Stimulated activated CD4-positive, alpha-beta T cell treated with anti-CD3 and anti-CD28 coated beads, Interleukin-15, amount 100 ng/mL, for 1 hour (primary cell): Measurements from ENCODE around the gene PCDH9.

Source experiments
- DNase-seq, 2 donors: peaks; one replicate each; pipeline ENCODE4 v3.0.0-alpha.2; 2020; ENCODE audit warnings: low read depth in 1 of 2, low spot score in 1 of 2

Gene PCDH9

DNA sequence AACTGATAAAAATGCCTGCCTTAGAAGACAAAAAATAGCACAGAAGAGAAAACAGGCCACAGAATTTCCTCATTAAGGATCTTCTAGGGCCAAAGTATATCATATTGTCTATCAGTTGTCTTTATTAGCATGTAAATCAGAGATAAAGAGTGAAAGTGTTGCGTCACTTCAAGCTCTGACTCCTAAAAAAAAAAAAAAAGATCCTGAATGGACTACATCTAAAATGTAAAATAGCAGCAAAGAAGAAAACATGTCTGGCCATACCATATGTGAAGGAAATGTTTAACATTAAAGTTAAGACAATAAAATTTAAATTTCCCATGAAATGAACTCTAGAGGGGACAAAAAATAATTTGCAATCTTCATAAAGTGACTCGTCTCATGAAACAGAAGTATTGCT is 237.4 kb downstream of the PCDH9 start:
- DNase-seq: no peak

DNA sequence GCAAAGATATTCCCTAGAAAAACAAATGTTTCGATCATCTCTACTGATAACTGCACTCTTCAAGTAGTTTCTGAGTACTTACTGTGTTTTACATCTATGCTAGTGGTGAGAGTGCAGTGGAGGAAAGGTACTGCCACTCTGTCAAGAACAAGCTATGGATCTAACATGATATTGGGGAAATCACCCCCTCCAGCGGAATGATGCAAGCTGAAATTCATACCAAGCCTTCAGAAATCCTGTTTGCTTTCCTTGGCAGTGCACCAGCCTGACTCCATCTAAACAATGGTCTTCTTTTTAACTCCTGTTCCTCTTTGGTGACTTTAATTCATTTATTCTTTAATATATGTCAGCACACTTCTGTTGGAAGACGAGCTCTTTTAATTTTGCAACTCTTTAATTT is 238.0 kb downstream of the PCDH9 start:
- DNase-seq: no peak

DNA sequence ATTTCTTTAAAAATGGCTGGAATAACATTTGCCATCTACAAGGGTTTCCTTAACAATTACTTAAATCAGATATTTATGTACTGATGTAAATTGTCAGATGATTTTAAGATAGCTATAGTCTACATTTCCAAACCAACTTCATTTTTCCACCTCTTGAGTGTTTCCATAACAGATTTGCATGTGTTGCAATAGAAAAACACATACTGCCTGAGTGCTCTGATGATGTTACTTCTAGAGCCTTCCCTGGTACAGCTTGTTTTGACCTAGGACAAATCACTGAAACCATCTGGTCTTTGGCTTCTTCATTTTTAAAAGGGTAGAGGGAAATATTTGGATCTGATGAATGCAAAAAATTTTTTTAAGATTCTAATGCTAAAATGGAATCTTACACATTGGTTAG is 245.9 kb downstream of the PCDH9 start:
- DNase-seq: no peak

DNA sequence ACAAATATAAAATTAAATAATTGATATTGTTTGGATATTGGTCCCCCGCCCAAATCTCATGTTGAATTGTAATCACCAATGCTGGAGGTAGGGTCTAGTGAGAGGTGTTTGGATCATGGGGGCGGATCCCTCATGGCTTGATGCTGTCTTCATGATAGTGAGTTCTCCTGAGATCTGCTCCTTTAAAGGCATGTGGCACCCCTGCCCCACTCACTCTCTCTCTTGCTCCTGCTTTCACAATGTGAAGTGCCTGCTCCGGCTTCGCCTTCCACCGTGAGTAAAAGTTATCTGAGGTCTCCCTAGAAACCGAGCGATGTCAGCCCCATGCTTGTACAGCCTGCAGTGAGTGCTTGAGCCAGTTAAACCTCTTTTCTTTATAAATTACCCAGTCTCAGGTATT is 248.2 kb downstream of the PCDH9 start:
- no peak for DNase-seq

DNA sequence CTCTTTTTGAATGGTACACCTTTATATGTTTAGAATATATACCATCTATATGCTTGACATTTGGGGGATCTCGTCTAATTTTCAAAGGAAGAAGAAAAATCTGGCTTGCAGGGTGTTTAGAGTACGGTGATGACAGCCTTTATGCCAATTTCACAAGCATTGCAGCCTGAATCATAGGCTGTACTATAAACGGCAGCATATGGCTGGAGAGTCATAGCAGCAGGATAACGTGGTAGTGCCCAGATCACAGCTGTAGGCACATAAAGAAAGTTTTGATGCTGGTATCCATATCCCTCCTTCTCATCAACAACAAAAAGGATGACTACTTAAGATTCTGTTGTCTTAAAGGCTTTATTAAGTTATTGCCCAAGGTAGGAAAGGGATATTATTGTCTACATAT is 253.0 kb downstream of the PCDH9 start:
- DNase-seq: no peak

DNA sequence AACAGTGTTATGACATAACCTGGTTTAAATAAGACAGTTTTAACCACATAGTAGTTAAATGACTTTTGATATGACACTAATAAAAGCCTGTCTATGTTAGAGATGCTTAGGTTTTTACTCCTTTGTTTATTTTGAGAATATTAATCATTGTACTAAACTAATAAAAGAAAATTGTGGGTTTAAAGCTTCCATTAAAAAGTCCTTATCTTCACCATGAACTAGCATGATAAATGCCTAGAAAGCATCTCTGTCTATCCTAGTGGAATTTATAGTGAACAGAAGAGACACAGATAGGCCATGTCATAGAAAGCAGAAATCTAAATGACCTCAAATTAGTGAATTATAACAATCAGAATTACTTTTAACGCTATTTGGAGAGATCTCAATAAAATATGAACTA is 255.2 kb downstream of the PCDH9 start:
- no peak for DNase-seq

DNA sequence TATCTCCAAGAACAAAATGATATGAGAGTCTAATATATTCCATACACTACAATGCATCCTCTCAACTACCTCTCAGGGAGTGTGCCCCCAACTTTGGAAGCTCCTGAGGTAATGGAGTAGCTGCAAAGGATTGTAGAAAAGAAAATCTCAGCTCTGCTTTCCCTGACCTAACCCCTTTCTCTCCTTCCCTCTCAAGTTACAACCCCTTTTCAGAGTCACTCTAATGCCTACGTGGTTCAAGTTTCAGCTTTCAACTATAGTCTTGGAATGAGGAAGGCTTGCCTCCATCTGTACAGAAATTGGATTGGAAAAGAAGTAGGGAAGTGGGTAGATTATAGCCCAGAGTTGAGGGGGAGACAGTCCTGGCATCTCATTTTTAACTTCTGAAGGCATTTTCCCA is 256.0 kb downstream of the PCDH9 start:
- DNase-seq: no peak

DNA sequence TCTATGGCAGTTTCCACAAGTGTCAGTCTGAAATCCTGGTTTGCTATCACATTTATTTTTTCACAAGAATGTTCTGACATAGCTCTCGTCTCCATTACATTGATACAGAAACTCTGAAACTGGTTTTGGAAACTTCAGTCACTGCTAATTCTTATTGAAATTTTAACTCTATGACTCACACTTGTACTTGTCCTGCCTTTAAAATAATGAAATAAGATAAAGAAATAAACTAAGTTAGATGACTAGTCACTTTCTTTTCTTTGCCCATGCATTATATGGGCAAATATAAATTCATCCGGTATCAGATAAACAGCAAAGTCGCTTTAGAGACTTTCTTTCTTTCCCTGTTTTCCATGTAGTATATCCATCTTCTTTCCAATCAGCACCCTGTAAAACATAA is 257.5 kb downstream of the PCDH9 start:
- DNase-seq: no peak

DNA sequence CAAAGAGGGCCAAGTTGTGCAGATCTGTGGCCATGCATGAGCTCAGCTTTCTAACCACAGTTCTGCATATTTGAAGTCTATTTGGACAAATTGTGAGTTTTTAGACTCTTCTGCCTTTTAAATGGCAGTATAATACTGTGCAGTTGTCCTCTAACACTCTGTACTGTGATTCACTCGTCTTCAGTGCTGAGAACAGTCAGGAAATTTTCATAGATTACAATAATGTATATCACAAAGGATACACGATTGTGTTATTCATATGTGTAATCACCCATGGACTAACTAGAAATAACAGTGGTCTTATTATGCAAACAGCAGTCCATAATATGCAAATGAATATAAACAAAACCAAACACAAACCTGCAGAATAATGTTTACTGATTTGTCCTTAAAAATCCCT is 259.1 kb downstream of the PCDH9 start:
- no peak for DNase-seq

DNA sequence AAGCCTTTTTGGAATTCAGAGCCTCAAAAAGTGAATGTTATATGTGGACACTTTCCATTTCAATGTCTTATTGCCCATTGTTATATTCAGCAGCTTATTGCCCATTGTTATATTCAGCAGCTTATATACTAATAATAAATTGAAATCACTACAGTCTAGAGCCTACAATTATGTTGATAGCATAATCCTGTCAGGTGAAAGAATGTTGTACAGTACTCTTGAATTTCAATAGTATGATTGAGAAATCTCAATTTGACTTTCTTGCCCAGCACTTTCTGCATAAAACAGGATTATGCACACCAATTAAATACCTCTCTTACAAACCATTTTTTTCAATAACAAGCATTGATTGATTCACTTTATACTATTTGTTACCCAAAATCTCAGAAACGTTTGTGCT is 260.8 kb downstream of the PCDH9 start:
- no peak for DNase-seq

DNA sequence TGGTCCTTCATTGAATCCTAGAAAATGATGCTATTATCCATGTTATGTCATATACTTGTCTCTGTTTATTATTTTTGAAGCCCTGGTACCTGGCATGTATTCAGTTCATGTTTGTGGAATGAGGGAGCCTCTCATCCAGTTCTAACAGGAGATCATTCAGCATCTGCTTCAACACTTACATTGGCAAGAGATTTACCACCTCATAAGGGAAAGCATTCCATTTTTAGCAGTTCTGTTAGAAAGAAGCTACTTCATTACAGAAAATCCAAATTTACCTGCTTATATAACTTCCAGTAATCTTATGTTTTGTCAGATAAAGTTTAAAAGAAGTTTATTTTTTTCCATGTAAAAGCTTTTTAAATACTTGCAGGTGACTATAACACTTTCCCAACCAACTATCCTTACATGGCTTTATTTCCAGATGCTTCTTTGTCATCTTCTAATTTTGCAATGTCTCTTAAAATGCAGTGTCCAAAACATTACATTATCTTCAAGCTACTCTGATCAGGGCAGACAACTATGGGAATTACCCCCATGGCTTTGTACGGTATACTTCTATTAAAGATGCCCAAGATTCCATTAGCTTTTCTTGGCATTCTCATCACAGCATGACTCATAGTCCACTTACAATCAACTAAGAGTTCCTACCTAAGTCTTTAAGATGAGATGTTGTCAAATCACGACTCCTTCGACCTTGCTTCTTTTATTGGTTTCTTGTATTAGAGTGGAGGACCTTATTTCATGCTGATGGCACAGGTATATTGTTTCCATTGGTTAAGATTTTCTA is 262.1 kb downstream of the PCDH9 start:
- no peak for DNase-seq

DNA sequence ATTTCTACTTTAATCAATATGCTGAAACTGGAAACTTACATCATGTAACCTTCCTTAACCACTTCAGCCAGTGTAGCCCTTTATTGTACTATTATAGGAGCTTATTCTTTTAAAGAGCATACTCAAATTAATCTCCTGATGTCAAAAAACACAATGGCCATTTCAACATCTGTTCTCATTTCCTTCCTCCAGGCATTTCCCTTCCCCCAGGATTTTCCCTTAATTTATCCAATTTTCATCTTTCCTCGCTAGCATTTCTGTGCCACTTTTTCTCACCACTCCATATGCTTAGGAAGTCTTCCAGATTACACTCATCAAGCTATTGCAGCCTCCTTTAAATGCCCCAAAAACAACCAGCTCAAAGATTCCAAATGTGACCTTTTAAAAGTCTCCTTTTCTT is 265.0 kb downstream of the PCDH9 start:
- no peak for DNase-seq

DNA sequence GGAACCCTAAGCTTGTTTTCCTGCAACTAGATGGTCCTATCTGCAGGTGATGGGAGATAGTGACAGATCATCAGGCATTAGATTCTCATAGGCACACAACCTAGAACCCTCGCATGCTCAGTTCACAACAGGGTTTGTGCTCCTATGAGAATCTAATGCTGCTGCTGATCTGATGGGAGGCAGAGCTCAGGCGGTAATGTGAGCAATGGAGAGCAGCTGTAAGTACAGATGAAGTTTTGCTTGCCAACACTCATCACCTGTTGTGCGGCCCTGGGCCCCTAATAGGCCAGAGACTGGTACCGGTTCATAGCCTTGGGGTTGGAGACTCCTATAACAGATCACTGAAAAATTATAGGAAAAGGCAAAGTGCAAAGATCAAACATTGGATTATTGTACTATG is 267.2 kb downstream of the PCDH9 start:
- no peak for DNase-seq

DNA sequence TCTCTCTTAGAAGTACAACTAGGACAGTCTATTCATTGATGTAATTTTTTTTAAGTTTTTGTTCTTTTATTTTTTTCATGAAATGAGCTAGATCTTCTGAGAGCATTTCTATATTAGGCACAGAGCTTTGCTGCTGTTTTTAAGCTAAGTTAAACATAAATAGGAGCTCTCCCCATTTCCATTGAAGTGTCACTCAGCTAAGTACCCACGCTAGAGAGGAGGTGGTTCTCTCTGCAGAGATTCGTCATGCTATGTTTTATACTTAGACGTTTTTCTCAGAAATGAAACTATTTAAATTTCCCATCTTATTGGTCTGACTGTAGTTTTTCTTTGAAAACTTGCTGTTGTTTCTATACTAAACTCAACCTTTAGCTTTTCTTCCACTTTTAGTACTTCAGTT is 271.5 kb downstream of the PCDH9 start:
- DNase-seq: no peak

DNA sequence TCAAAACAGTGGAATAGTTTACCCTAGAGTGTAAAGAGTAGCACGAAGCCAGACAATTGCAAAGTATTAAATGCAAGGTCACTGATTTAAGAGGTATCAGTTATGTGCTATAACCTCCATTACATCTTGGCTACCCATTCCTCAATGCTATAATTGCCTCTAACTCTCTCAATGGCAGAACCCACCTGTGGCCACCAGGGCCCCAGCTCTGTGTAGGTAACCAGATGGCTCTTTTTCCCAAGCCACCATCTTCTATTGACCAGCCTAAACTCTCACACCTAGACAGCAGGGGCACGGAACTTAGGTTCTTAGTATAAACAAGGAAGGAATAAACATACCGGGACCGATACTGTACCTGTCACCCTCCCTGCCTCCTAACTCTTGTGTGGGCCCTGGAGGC is 277.6 kb downstream of the PCDH9 start:
- DNase-seq: no peak

DNA sequence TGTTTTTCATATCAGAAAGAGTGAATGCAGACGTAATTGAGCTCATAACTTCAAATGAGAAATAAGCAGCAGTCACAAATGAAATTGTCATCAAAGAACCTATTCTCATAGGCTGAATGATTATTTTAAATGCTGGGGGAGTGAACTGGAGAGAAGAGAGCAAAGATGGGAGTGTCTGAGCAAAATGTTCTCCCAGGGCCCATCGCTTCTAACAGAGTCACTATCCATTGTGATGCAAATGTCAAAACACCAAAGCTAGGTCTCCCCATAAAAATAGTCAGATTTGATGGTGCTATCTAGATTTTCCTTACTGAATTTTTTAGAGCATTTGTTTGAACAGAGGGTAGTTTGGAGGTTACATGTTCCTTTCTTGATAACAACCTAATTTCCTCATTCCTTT is 278.7 kb downstream of the PCDH9 start:
- DNase-seq: no peak

DNA sequence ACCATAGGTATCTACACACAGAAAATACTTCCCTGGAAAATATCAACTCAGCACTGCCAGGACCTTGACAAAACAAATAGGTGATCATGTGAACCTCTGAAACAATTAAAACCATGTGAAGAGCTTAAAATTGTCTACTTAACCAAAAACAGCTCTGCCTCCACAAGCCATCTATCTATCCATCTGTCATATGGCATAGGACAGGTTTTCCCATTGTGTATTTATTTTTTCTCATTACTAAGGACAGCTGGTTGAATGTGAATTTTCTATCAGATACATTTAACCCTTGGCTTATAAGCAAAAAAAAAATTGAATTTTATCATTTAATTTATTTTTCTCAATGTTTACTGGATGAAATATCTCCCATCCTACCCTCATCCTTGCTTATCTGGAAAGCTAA is 279.5 kb downstream of the PCDH9 start:
- no peak for DNase-seq

DNA sequence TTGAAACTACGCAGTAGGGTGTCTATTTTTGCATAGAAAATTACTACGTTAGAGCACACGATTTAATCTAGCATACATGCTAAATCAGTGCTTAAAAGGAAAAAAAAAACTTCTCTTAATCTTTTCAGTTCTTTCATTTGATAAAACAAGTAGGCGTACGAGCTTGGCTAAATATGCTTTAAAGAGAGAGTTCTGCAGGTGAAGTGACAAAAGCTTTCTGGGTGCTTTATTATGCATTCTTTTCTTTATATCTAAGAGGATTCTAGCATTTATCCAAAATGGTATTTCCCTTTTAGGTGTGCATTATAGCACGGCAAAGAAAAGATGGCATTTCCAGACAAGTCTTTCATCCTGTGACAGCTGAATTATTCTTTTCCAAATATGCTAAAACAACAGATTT is 281.2 kb downstream of the PCDH9 start:
- DNase-seq: no peak

DNA sequence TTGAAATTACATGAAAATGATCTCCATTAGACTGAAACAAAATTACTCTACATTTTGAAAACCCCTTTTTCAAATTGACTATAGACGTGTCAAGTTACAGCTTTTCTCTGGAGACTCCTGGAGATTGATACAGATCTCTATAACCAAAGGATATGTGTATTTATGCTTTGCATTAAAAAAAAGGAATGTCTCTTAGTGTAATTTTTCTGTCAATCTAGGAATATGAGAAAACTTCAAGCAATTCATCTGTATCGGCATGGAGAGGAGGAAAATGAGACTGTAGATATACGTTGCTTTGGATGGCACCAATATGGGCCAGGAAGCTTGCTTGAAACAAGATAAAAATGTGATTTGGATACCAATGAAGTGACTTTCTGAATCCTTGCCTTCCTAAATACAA is 286.6 kb downstream of the PCDH9 start:
- DNase-seq: no peak

DNA sequence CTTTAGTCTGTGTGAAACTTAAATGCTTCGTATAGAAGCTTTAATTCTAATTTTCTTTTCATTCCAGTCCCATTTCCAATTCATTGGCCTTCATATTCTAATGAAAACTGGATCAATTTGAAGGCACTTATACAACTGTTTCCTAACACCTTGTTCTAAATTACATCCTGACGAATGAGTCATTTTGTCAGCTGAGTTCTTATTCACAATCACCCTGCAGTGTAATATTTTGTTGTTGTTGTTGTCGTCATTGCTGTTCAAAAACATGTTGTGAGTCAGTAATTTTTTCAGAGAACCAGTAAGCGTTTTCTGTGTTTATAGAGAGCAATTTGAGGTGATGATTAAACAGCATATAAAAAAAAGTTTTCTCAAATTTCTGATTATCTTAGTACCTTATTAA is 290.0 kb downstream of the PCDH9 start:
- DNase-seq: no peak

DNA sequence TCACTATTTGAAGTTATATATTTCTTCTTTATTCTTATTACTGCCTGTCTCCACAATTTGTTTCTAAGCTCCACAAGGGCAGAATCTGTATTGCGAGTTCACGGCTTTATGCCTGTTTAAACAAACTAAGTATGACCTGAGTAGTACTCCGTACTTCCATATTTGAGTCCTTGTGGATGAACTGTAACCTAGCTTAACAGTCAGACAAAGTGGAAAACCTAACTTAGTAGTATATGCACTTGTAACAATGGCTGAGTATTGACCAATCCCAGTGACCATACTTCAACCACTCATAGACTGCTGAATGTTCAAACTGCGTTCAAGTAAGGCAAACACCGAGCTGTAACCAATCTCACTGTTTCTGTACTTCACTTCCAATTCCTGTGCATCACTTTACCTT is 292.7 kb downstream of the PCDH9 start:
- no peak for DNase-seq

DNA sequence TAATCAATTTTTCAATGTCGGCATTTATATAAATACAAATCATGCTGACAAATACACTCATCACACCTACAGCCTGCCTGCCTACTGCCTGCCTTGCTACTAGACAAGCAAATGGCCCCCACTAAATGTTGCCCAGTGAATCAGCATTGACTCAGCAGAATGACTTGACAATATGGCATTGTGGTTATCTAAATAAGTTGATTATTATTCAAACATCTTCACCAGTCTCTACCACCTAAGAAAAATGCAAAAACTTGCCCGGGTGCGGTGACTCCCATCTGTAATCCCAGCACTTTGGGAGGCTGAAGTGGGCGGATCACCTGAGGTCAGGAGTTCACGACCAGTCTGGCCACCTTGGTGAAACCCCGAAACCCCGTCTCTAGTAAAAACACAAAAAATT is 296.1 kb downstream of the PCDH9 start:
- DNase-seq: no peak

DNA sequence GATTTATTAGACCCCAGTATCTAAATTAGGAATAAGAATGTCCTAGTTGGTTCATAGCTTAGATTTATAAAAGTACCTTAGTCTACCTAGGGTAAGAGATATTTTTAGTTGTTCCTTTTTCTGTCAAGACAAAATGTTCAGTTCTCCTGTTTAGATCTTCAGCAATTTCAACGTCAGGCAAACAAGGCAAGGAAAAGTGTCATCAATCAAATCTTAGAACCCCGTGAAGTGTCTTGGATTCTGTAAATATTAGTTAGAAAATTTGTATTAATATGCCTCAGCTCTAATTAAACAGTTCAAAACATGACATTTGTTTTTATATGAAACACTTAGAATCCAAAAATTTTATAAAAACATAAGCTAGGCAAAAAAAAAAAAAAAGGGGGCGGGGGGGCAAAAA is 296.6 kb downstream of the PCDH9 start:
- no peak for DNase-seq

DNA sequence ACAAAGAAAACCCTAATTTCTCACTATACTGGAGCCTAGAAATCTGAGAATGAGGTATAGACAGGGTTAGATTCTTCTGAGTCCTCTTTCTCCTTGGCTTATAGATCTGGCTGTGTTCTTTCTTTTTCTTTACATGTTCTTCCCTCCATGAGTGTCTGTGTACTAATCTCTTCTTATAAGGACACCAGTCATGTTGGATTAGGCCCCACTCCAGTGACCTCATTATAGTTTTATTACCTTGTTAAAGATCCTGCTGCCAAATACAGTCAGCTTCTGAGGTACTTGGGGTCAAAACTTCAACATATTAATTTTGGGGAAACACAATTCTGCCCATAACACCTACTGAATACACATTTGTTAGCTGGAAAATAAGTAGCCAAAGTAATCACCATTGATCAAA is 302.6 kb downstream of the PCDH9 start:
- DNase-seq: no peak
